Body of pancreas (tissue), 4 donors: ENCODE data around the gene MAPK10. TPM values are rescaled to one million over a fixed set of nuclear protein-coding genes. Genes with fewer than 3 reads are reported as not detected.

ENCODE experiments used
- ATAC-seq: fragments of 150-250 bp; one replicate; pipeline ENCODE4 v1.9.1; 2016
- DNase-seq, 4 donors: peaks; one replicate each; pipeline ENCODE4 v3.0.0-alpha.2; 2019
- H3K27ac ChIP-seq, 4 donors: fragments of 200-600 bp; sonication (generic); 1 replicate in 3 of 4; 2 replicates in 1 of 4; pipeline versions ENCODE4 v1.5.1 to v1.6.1; 2016 to 2019; ENCODE audit warnings: mild to moderate bottlenecking in 1 of 4, mixed read lengths in 1 of 4, moderate library complexity in 1 of 4
- H3K27me3 ChIP-seq, 2 donors: fragments of 200-600 bp; sonication (generic); one replicate each; pipeline ENCODE4 v1.6.0; 2016; ENCODE audit warnings: mild to moderate bottlenecking in 1 of 2
- H3K36me3 ChIP-seq, 2 donors: fragments of 200-600 bp; sonication (generic); replicated peaks in 1 of 2; 2 replicates each; pipeline ENCODE4 v1.5.1; 2016; ENCODE audit warnings: low read depth in 2 of 2; ENCODE audit not compliant: insufficient read depth in 1 of 2
- H3K4me1 ChIP-seq: fragments of 200-600 bp; sonication (generic); one replicate; pipeline ENCODE4 v1.6.0; 2016
- H3K4me3 ChIP-seq, 2 donors: fragments of 200-600 bp; sonication (generic); 1 replicate in 1 of 2; 2 replicates in 1 of 2; pipeline ENCODE4 v1.5.1; 2016 to 2019
- H3K9me3 ChIP-seq, 3 donors: fragments of 200-600 bp; sonication (generic); 1 replicate in 2 of 3; 2 replicates in 1 of 3; pipeline ENCODE4 v1.5.1; 2016
- CTCF ChIP-seq, 7 experiments: fragments of 450-650 bp in 4 of 7; fragments of 200-600 bp in 3 of 7; sonication (generic) in 3 of 7; IDR thresholded peaks; one replicate each; pipeline ENCODE4 v1.5.1; 2016 to 2019; ENCODE audit warnings: antibody characterized with exemption in 7 of 7
- POLR2A ChIP-seq, 3 donors: fragments of 450-650 bp; IDR thresholded peaks; one replicate each; pipeline ENCODE4 v1.6.1; 2016; ENCODE audit warnings: antibody characterized with exemption in 3 of 3, mild to moderate bottlenecking in 2 of 3
- WGBS, 2 donors: methylation state at CpG; one replicate each; pipeline ENCODE4 v1.1.5; 2017; 5-methylcytosine and 5-hydroxymethylcytosine counted together
- intact Hi-C: fragments of 100-400 bp; cut with DNase I; formaldehyde crosslinking; loops from one replicate; pipeline ENCODE4 v1.15.1; 2023
- total RNA-seq, 2 donors: library from RNA; depleted of rRNA; stranded (reverse); fragments of >200 nt; gene quantifications; one replicate each; pipeline ENCODE4 v1.1.0, GENCODE V29; 2016

Gene MAPK10
- total RNA-seq, 2 donors from 2014 or later: 9.9 to 24.1 TPM

- H3K4me3 ChIP-seq: no peak overlapping the region
- H3K36me3 ChIP-seq: no peaks in the 10 kb centered on the region
- 53 to 62% methylated on average over 3 of the region's 3 CpGs for WGBS, 2 donors
- H3K9me3 ChIP-seq: no peaks in the 10 kb centered on the region
- H3K27ac ChIP-seq: no peak overlapping the region
- intact Hi-C loops: no loop called here
- ATAC-seq (no peak), DNase-seq (no peak)
- H3K4me1 ChIP-seq: no peaks in the 10 kb centered on the region
- TF ChIP-seq CTCF (IDR thresholded peaks at IDR 0.05): no peak
- no peak for TF ChIP-seq POLR2A (IDR thresholded peaks at IDR 0.05)
- no peaks in the 10 kb centered on the region for H3K27me3 ChIP-seq
Observed at GRCh38 chr4:86306816-86307215, 53.0 kb downstream of the MAPK10 start.

GRCh38 chr4:86302830-86303229 is 57.0 kb downstream of the MAPK10 start:
- no peak overlapping the region for H3K4me3 ChIP-seq
- intact Hi-C loops: no loop called here
- H3K36me3 ChIP-seq: no peaks in the 10 kb centered on the region
- DNase-seq (no peak), ATAC-seq (no peak)
- no peak overlapping the region for H3K27ac ChIP-seq
- TF ChIP-seq POLR2A (IDR thresholded peaks at IDR 0.05) (no peak), CTCF (IDR thresholded peaks at IDR 0.05) (no peak)
- no peaks in the 10 kb centered on the region for H3K9me3 ChIP-seq
- no peaks in the 10 kb centered on the region for H3K4me1 ChIP-seq
- H3K27me3 ChIP-seq: no peaks in the 10 kb centered on the region
- WGBS, 2 donors: 74 to 92% methylated on average over 2 of the region's 2 CpGs

- H3K27me3 ChIP-seq: no peaks in the 10 kb centered on the region
- DNase-seq (peak; percentile 20 to 71 (median 54)), ATAC-seq (peak; percentile 72)
- H3K9me3 ChIP-seq: no peaks in the 10 kb centered on the region
- H3K27ac ChIP-seq: no peak overlapping the region
- intact Hi-C loops: no loop called here
- TF ChIP-seq POLR2A (IDR thresholded peaks at IDR 0.05) (no peak), CTCF (IDR thresholded peaks at IDR 0.05) (no peak)
- H3K4me3 ChIP-seq: no peak overlapping the region
- H3K4me1 ChIP-seq: no peaks in the 10 kb centered on the region
- no peaks in the 10 kb centered on the region for H3K36me3 ChIP-seq
- 45 to 47% methylated on average over 4 of the region's 4 CpGs for WGBS, 2 donors
Observed at GRCh38 chr4:86302251-86302650, 57.6 kb downstream of the MAPK10 start.

- peak; percentile 55 for ATAC-seq
- Histone ChIP-seq H3K27me3 (no peaks in the 10 kb centered on the region), H3K36me3 (no peaks in the 10 kb centered on the region), H3K4me3 (no peak overlapping the region), H3K4me1 (no peaks in the 10 kb centered on the region), H3K9me3 (no peaks in the 10 kb centered on the region), H3K27ac (peak overlapping the region in 1 of 4 donors; percentile 48)
- intact Hi-C loops: no loop called here
- DNase-seq: no peak
- TF ChIP-seq CTCF (IDR thresholded peaks at IDR 0.05): no peak
- no peak for TF ChIP-seq POLR2A (IDR thresholded peaks at IDR 0.05)
- WGBS, 2 donors: 26 to 27% methylated on average over 3 of the region's 3 CpGs
Observed at GRCh38 chr4:86300516-86300915, 59.3 kb downstream of the MAPK10 start.

GRCh38 chr4:86296865-86297264 is 63.0 kb downstream of the MAPK10 start:
- H3K9me3 ChIP-seq: no peaks in the 10 kb centered on the region
- 76 to 80% methylated on average over 6 of the region's 6 CpGs for WGBS, 2 donors
- DNase-seq (no peak), ATAC-seq (no peak)
- H3K4me3 ChIP-seq: no peak overlapping the region
- no peak for TF ChIP-seq POLR2A (IDR thresholded peaks at IDR 0.05)
- no peaks in the 10 kb centered on the region for H3K36me3 ChIP-seq
- no peaks in the 10 kb centered on the region for H3K4me1 ChIP-seq
- intact Hi-C loops: no loop called here
- no peak overlapping the region for H3K27ac ChIP-seq
- H3K27me3 ChIP-seq: no peaks in the 10 kb centered on the region
